Brain pericyte (primary cell): ENCODE results near the gene ASPHD2.

Experiments
- DNase-seq: peaks from one replicate; pipeline ENCODE4 v3.0.0-alpha.2; 2012; ENCODE audit warnings: low read depth, low spot score

The ASPHD2 gene

GRCh38 chr22:26446808-26447515 lies 17.9 kb downstream of the ASPHD2 start:
- no peak for DNase-seq

- no peak for DNase-seq
These were observed 18.7 kb downstream of the ASPHD2 start for GRCh38 chr22:26447584-26448329.

GRCh38 chr22:26448334-26448733 lies 19.3 kb downstream of the ASPHD2 start:
- DNase-seq = no peak

- no peak for DNase-seq
These were observed 19.9 kb downstream of the ASPHD2 start for GRCh38 chr22:26448941-26449340.

GRCh38 chr22:26450453-26451185 lies 21.6 kb downstream of the ASPHD2 start:
- no peak for DNase-seq

GRCh38 chr22:26452236-26453016 lies 23.4 kb downstream of the ASPHD2 start:
- DNase-seq = no peak

- DNase-seq = no peak
These were observed 24.2 kb downstream of the ASPHD2 start for GRCh38 chr22:26453216-26453615.

- DNase-seq = no peak
These were observed 24.9 kb downstream of the ASPHD2 start for GRCh38 chr22:26453812-26454500.

- DNase-seq = no peak
These were observed 28.7 kb downstream of the ASPHD2 start for GRCh38 chr22:26457661-26458272.

GRCh38 chr22:26460202-26460601 lies 31.1 kb downstream of the ASPHD2 start:
- no peak for DNase-seq

GRCh38 chr22:26461188-26461810 lies 32.2 kb downstream of the ASPHD2 start:
- DNase-seq = no peak

- DNase-seq = no peak
These were observed 33.0 kb downstream of the ASPHD2 start for GRCh38 chr22:26462051-26462450.

GRCh38 chr22:26462641-26463040 lies 33.6 kb downstream of the ASPHD2 start:
- no peak for DNase-seq

GRCh38 chr22:26463101-26463661 lies 34.1 kb downstream of the ASPHD2 start:
- no peak for DNase-seq

GRCh38 chr22:26463688-26464087 lies 34.6 kb downstream of the ASPHD2 start:
- DNase-seq = no peak

- DNase-seq = no peak
These were observed 35.3 kb downstream of the ASPHD2 start for GRCh38 chr22:26464312-26464711.

- no peak for DNase-seq
These were observed 37.1 kb downstream of the ASPHD2 start for GRCh38 chr22:26466196-26466595.

GRCh38 chr22:26470807-26471206 lies 41.7 kb downstream of the ASPHD2 start:
- no peak for DNase-seq

GRCh38 chr22:26471522-26471921 lies 42.5 kb downstream of the ASPHD2 start:
- no peak for DNase-seq

GRCh38 chr22:26474682-26475081 lies 45.6 kb downstream of the ASPHD2 start:
- no peak for DNase-seq
